ENCODE results near the gene ANKUB1. TPM values are rescaled to one million over a fixed set of nuclear protein-coding genes. Genes with fewer than 3 reads are reported as not detected.

ANKUB1 gene
- polyA plus RNA-seq, 4 donors = 0.17 TPM; not detected in 3

GRCh38 chr3:149767720-149768119 is 24.6 kb downstream of the ANKUB1 start:
- DNase-seq (ENCODE audit: low read depth in 4 of 4, low spot score in 3 of 4) = no peak

GRCh38 chr3:149765762-149766334 is 26.5 kb downstream of the ANKUB1 start:
- peak in 3 of 4 donors; percentile 3 to 7 (median 5) for DNase-seq (ENCODE audit: low read depth in 4 of 4, low spot score in 3 of 4)

- no peak for DNase-seq (ENCODE audit: low read depth in 4 of 4, low spot score in 3 of 4)
These were observed 28.1 kb downstream of the ANKUB1 start for GRCh38 chr3:149764302-149764701.

GRCh38 chr3:149763565-149764195 is 28.7 kb downstream of the ANKUB1 start:
- no peak for DNase-seq (ENCODE audit: low read depth in 4 of 4, low spot score in 3 of 4)

GRCh38 chr3:149753717-149754116 is 38.6 kb downstream of the ANKUB1 start:
- DNase-seq (ENCODE audit: low read depth in 4 of 4, low spot score in 3 of 4) = no peak

GRCh38 chr3:149752788-149753136 is 39.6 kb downstream of the ANKUB1 start:
- no peak for DNase-seq (ENCODE audit: low read depth in 4 of 4, low spot score in 3 of 4)

GRCh38 chr3:149752051-149752787 is 40.1 kb downstream of the ANKUB1 start, which contains the start of gene COMMD2:
Gene COMMD2, minus strand, starts transcription at chr3:149752489. Its CDS starts 45 bp downstream, at chr3:149752444.
- DNase-seq (ENCODE audit: low read depth in 4 of 4, low spot score in 3 of 4) = peak; percentile 70 to 78 (median 74)

GRCh38 chr3:149751551-149751950 is 40.8 kb downstream of the ANKUB1 start:
- no peak for DNase-seq (ENCODE audit: low read depth in 4 of 4, low spot score in 3 of 4)

- DNase-seq (ENCODE audit: low read depth in 4 of 4, low spot score in 3 of 4) = no peak
These were observed 47.7 kb downstream of the ANKUB1 start for GRCh38 chr3:149744606-149745005.

- DNase-seq (ENCODE audit: low read depth in 4 of 4, low spot score in 3 of 4) = no peak
These were observed 48.2 kb downstream of the ANKUB1 start for GRCh38 chr3:149744151-149744550.

- DNase-seq (ENCODE audit: low read depth in 4 of 4, low spot score in 3 of 4) = no peak
These were observed 53.0 kb downstream of the ANKUB1 start for GRCh38 chr3:149739396-149739795.

- DNase-seq (ENCODE audit: low read depth in 4 of 4, low spot score in 3 of 4) = no peak
These were observed 53.5 kb downstream of the ANKUB1 start for GRCh38 chr3:149738876-149739275.

- no peak for DNase-seq (ENCODE audit: low read depth in 4 of 4, low spot score in 3 of 4)
These were observed 55.5 kb downstream of the ANKUB1 start for GRCh38 chr3:149736953-149737205.

- DNase-seq (ENCODE audit: low read depth in 4 of 4, low spot score in 3 of 4) = no peak
These were observed 56.0 kb downstream of the ANKUB1 start for GRCh38 chr3:149736175-149736952.

GRCh38 chr3:149732234-149732633 is 60.1 kb downstream of the ANKUB1 start:
- no peak for DNase-seq (ENCODE audit: low read depth in 4 of 4, low spot score in 3 of 4)

- DNase-seq (ENCODE audit: low read depth in 4 of 4, low spot score in 3 of 4) = no peak
These were observed 64.7 kb downstream of the ANKUB1 start for GRCh38 chr3:149727656-149728055.

GRCh38 chr3:149726716-149727407 is 65.5 kb downstream of the ANKUB1 start:
- no peak for DNase-seq (ENCODE audit: low read depth in 4 of 4, low spot score in 3 of 4)

GRCh38 chr3:149723781-149724180 is 68.6 kb downstream of the ANKUB1 start:
- no peak for DNase-seq (ENCODE audit: low read depth in 4 of 4, low spot score in 3 of 4)

GRCh38 chr3:149720918-149721317 is 71.4 kb downstream of the ANKUB1 start:
- no peak for DNase-seq (ENCODE audit: low read depth in 4 of 4, low spot score in 3 of 4)

- peak; percentile 35 to 57 (median 42) for DNase-seq (ENCODE audit: low read depth in 4 of 4, low spot score in 3 of 4)
These were observed 74.8 kb downstream of the ANKUB1 start for GRCh38 chr3:149717391-149718056.

All from right renal pelvis (tissue), 4 donors.